ENCODE data around the gene TMEM258.

TMEM258 gene

GRCh38 chr11:61757213-61757862, 35.1 kb downstream of the TMEM258 start:
- H3K27ac Mint-ChIP-seq = peak overlapping the region; percentile 72
- peaks cover 35% of the 10 kb centered on the region for H3K4me1 Mint-ChIP-seq (ENCODE audit: low read depth)
- H3K9me3 Mint-ChIP-seq = no peaks in the 10 kb centered on the region
- H3K36me3 Mint-ChIP-seq (ENCODE audit: low read depth) = no peaks in the 10 kb centered on the region
- no peak overlapping the region for H3K4me3 Mint-ChIP-seq
- intact Hi-C loops (cut with micrococcal nuclease) = no loop called here
- H3K27me3 Mint-ChIP-seq = peaks cover 36% of the 10 kb centered on the region

- Mint-ChIP-seq H3K9me3 (no peaks in the 10 kb centered on the region), H3K36me3 (ENCODE audit: low read depth) (no peaks in the 10 kb centered on the region), H3K27me3 (peaks cover 34% of the 10 kb centered on the region), H3K4me1 (ENCODE audit: low read depth) (peaks cover 35% of the 10 kb centered on the region), H3K4me3 (no peak overlapping the region), H3K27ac (peak overlapping the region; percentile 72)
- intact Hi-C loops (cut with micrococcal nuclease) = no loop called here
Observed at GRCh38 chr11:61756452-61757212, 35.8 kb downstream of the TMEM258 start.

- intact Hi-C loops (cut with micrococcal nuclease) = no loop called here
- H3K27me3 Mint-ChIP-seq = peaks cover 38% of the 10 kb centered on the region
Observed at GRCh38 chr11:61756147-61756451, 36.3 kb downstream of the TMEM258 start.

GRCh38 chr11:61754534-61755482, 37.6 kb downstream of the TMEM258 start:
- no peak overlapping the region for H3K4me3 Mint-ChIP-seq
- intact Hi-C loops (cut with micrococcal nuclease) = no loop called here
- no peaks in the 10 kb centered on the region for H3K36me3 Mint-ChIP-seq (ENCODE audit: low read depth)
- peaks cover 46% of the 10 kb centered on the region for H3K4me1 Mint-ChIP-seq (ENCODE audit: low read depth)
- no peaks in the 10 kb centered on the region for H3K9me3 Mint-ChIP-seq
- H3K27ac Mint-ChIP-seq = no peak overlapping the region
- H3K27me3 Mint-ChIP-seq = peaks cover 42% of the 10 kb centered on the region

More at GRCh38 chr11:61756147-61756451, 36.3 kb downstream of the TMEM258 start:
- Mint-ChIP-seq H3K4me3 (no peak overlapping the region), H3K4me1 (ENCODE audit: low read depth) (peaks cover 38% of the 10 kb centered on the region), H3K27ac (peak overlapping the region; percentile 72), H3K36me3 (ENCODE audit: low read depth) (no peaks in the 10 kb centered on the region), H3K9me3 (no peaks in the 10 kb centered on the region)

- intact Hi-C loops (cut with micrococcal nuclease) = no loop called here
- H3K27me3 Mint-ChIP-seq = peaks cover 43% of the 10 kb centered on the region
- H3K36me3 Mint-ChIP-seq (ENCODE audit: low read depth) = no peaks in the 10 kb centered on the region
- H3K4me1 Mint-ChIP-seq (ENCODE audit: low read depth) = peaks cover 57% of the 10 kb centered on the region
- H3K4me3 Mint-ChIP-seq = peak overlapping the region; percentile 73
- H3K27ac Mint-ChIP-seq = no peak overlapping the region
- no peaks in the 10 kb centered on the region for H3K9me3 Mint-ChIP-seq
Observed at GRCh38 chr11:61753672-61754071, 38.7 kb downstream of the TMEM258 start.

- Mint-ChIP-seq H3K27me3 (peaks cover 48% of the 10 kb centered on the region), H3K9me3 (no peaks in the 10 kb centered on the region), H3K36me3 (ENCODE audit: low read depth) (no peaks in the 10 kb centered on the region), H3K4me3 (peak overlapping the region; percentile 73), H3K4me1 (ENCODE audit: low read depth) (peaks cover 63% of the 10 kb centered on the region), H3K27ac (peak overlapping the region; percentile 64)
- intact Hi-C loops (cut with micrococcal nuclease) = loop anchor here (1.0 kb wide), 1 partner anchor 23 kb away; no protein-coding TSS in a partner anchor
Observed at GRCh38 chr11:61752925-61753521, 39.4 kb downstream of the TMEM258 start.

GRCh38 chr11:61752117-61752924, 40.1 kb downstream of the TMEM258 start, which contains the start of gene MYRF:
Gene MYRF (plus strand): TSS chr11:61752636. CDS start chr11:61752745, 109 bp downstream.
- intact Hi-C loops (cut with micrococcal nuclease) = loop anchor here (1.0 kb wide), 1 partner anchor 24 kb away; no protein-coding TSS in a partner anchor
- peak within 1 kb of the TSS; percentile 73 for H3K4me3 Mint-ChIP-seq
- H3K36me3 Mint-ChIP-seq (ENCODE audit: low read depth) = no peaks in the 10 kb centered on the region
- peak within 1 kb of the TSS; percentile 64 for H3K27ac Mint-ChIP-seq
- peaks cover 48% of the 10 kb centered on the region for H3K27me3 Mint-ChIP-seq
- peaks cover 70% of the 10 kb centered on the region for H3K4me1 Mint-ChIP-seq (ENCODE audit: low read depth)
- H3K9me3 Mint-ChIP-seq = no peaks in the 10 kb centered on the region

- intact Hi-C loops (cut with micrococcal nuclease) = no loop called here
- H3K4me1 Mint-ChIP-seq (ENCODE audit: low read depth) = peaks cover 62% of the 10 kb centered on the region
- no peaks in the 10 kb centered on the region for H3K9me3 Mint-ChIP-seq
- no peak overlapping the region for H3K4me3 Mint-ChIP-seq
- no peak overlapping the region for H3K27ac Mint-ChIP-seq
- peaks cover 5% of the 10 kb centered on the region for H3K36me3 Mint-ChIP-seq (ENCODE audit: low read depth)
- peaks cover 48% of the 10 kb centered on the region for H3K27me3 Mint-ChIP-seq
Observed at GRCh38 chr11:61751384-61751783, 41.0 kb downstream of the TMEM258 start.

GRCh38 chr11:61750631-61751273, 41.6 kb downstream of the TMEM258 start:
- H3K4me3 Mint-ChIP-seq = no peak overlapping the region
- H3K4me1 Mint-ChIP-seq (ENCODE audit: low read depth) = peaks cover 56% of the 10 kb centered on the region
- H3K27ac Mint-ChIP-seq = no peak overlapping the region
- H3K9me3 Mint-ChIP-seq = no peaks in the 10 kb centered on the region
- peaks cover 48% of the 10 kb centered on the region for H3K27me3 Mint-ChIP-seq
- peaks cover 11% of the 10 kb centered on the region for H3K36me3 Mint-ChIP-seq (ENCODE audit: low read depth)
- intact Hi-C loops (cut with micrococcal nuclease) = no loop called here

GRCh38 chr11:61749591-61750217, 42.7 kb downstream of the TMEM258 start:
- Mint-ChIP-seq H3K36me3 (ENCODE audit: low read depth) (peaks cover 22% of the 10 kb centered on the region), H3K4me1 (ENCODE audit: low read depth) (peaks cover 51% of the 10 kb centered on the region), H3K4me3 (no peak overlapping the region), H3K27me3 (peaks cover 48% of the 10 kb centered on the region), H3K9me3 (no peaks in the 10 kb centered on the region), H3K27ac (no peak overlapping the region)
- intact Hi-C loops (cut with micrococcal nuclease) = no loop called here

GRCh38 chr11:61747967-61748285, 44.5 kb downstream of the TMEM258 start:
- intact Hi-C loops (cut with micrococcal nuclease) = no loop called here
- Mint-ChIP-seq H3K4me3 (no peak overlapping the region), H3K27me3 (peaks cover 33% of the 10 kb centered on the region), H3K9me3 (no peaks in the 10 kb centered on the region), H3K36me3 (ENCODE audit: low read depth) (peaks cover 39% of the 10 kb centered on the region), H3K27ac (no peak overlapping the region), H3K4me1 (ENCODE audit: low read depth) (peaks cover 42% of the 10 kb centered on the region)

- peaks cover 45% of the 10 kb centered on the region for H3K36me3 Mint-ChIP-seq (ENCODE audit: low read depth)
- H3K27ac Mint-ChIP-seq = no peak overlapping the region
- H3K27me3 Mint-ChIP-seq = peaks cover 30% of the 10 kb centered on the region
- H3K4me3 Mint-ChIP-seq = no peak overlapping the region
- intact Hi-C loops (cut with micrococcal nuclease) = no loop called here
- H3K9me3 Mint-ChIP-seq = no peaks in the 10 kb centered on the region
- H3K4me1 Mint-ChIP-seq (ENCODE audit: low read depth) = peaks cover 45% of the 10 kb centered on the region
Observed at GRCh38 chr11:61747192-61747966, 45.0 kb downstream of the TMEM258 start.
